HG02798 (cell line): ENCODE data around the gene HIPK4.
A peak's percentile ranks its signal among the peaks of the same experiment; 100 is the strongest.
"Not testable (repeated sequence)": the region's sequence is repeated elsewhere in the genome, so short reads cannot be mapped to it uniquely, and the experiment has no call there.

Experiments
- ATAC-seq: cut with Tn5 transposase; IDR thresholded peaks from one replicate; pipeline ENCODE4 v1.9.1; 2021; ENCODE audit warnings: mild to moderate bottlenecking; ENCODE audit not compliant: unreplicated experiment, poor library complexity

HIPK4 gene

GRCh38 chr19:40390084-40390742, at the start of gene HIPK4:
Gene HIPK4, minus strand, starts transcription at chr19:40390181. Its CDS starts 279 bp downstream, at chr19:40389902.
- no peak for ATAC-seq

- ATAC-seq = no peak
Measured at GRCh38 chr19:40438284-40438683, 48.3 kb upstream of the HIPK4 start.

GRCh38 chr19:40433391-40434216, 43.6 kb upstream of the HIPK4 start:
- peak; percentile 71 for ATAC-seq

- not testable (repeated sequence) for ATAC-seq
Measured at GRCh38 chr19:40432760-40433159, 42.8 kb upstream of the HIPK4 start.

GRCh38 chr19:40431698-40432097, 41.7 kb upstream of the HIPK4 start:
- ATAC-seq = no peak

- not testable (repeated sequence) for ATAC-seq
Measured at GRCh38 chr19:40430242-40430641, 40.3 kb upstream of the HIPK4 start.

- ATAC-seq = not testable (repeated sequence)
Measured at GRCh38 chr19:40428197-40428596, 38.2 kb upstream of the HIPK4 start.

GRCh38 chr19:40425450-40426287, 35.7 kb upstream of the HIPK4 start, which contains the start of gene SERTAD1:
Gene SERTAD1, minus strand, starts transcription at chr19:40425992. Its CDS starts 2,446 bp downstream, at chr19:40423546.
- peak; percentile 87 for ATAC-seq

- ATAC-seq = no peak
Measured at GRCh38 chr19:40424637-40425449, 34.9 kb upstream of the HIPK4 start.

GRCh38 chr19:40423938-40424337, 34.0 kb upstream of the HIPK4 start:
- ATAC-seq = no peak

- ATAC-seq = no peak
Measured at GRCh38 chr19:40422748-40423566, 33.0 kb upstream of the HIPK4 start.

GRCh38 chr19:40421993-40422747, 32.2 kb upstream of the HIPK4 start:
- ATAC-seq = no peak

- peak; percentile 31 for ATAC-seq
Measured at GRCh38 chr19:40420766-40421765, 31.1 kb upstream of the HIPK4 start.

- no peak for ATAC-seq
Measured at GRCh38 chr19:40420451-40420765, 30.4 kb upstream of the HIPK4 start.

GRCh38 chr19:40419780-40420179, 29.8 kb upstream of the HIPK4 start:
- ATAC-seq = no peak

GRCh38 chr19:40419066-40419612, 29.2 kb upstream of the HIPK4 start:
- no peak for ATAC-seq

- ATAC-seq = no peak
Measured at GRCh38 chr19:40418040-40418439, 28.1 kb upstream of the HIPK4 start.
